CD4-positive, alpha-beta T cell treated with Interleukin-15 for 4 hours (primary cell): ENCODE data around the gene ST3GAL3.
A peak's percentile ranks its signal among the peaks of the same experiment; 100 is the strongest.

ENCODE experiments used
- DNase-seq: peaks from one replicate; pipeline ENCODE4 v3.0.0-alpha.2; 2020; ENCODE audit warnings: low spot score

The ST3GAL3 gene

GRCh38 chr1:43786960-43787359 is 79.6 kb downstream of the ST3GAL3 start:
- DNase-seq, result no peak

- DNase-seq, result peak; percentile 4
Measured at GRCh38 chr1:43789604-43790550, 82.5 kb downstream of the ST3GAL3 start.

- DNase-seq, result no peak
Measured at GRCh38 chr1:43791243-43791642, 83.9 kb downstream of the ST3GAL3 start.

- no peak for DNase-seq
Measured at GRCh38 chr1:43796111-43796581, 88.8 kb downstream of the ST3GAL3 start.

GRCh38 chr1:43797891-43798290 is 90.6 kb downstream of the ST3GAL3 start:
- DNase-seq, result no peak

- no peak for DNase-seq
Measured at GRCh38 chr1:43799656-43800635, 92.6 kb downstream of the ST3GAL3 start.

GRCh38 chr1:43800771-43801170 is 93.4 kb downstream of the ST3GAL3 start:
- no peak for DNase-seq

- no peak for DNase-seq
Measured at GRCh38 chr1:43801203-43801602, 93.9 kb downstream of the ST3GAL3 start.

- DNase-seq, result no peak
Measured at GRCh38 chr1:43802356-43802980, 95.1 kb downstream of the ST3GAL3 start.

GRCh38 chr1:43803105-43803504 is 95.8 kb downstream of the ST3GAL3 start:
- no peak for DNase-seq

GRCh38 chr1:43803646-43804045 is 96.3 kb downstream of the ST3GAL3 start:
- DNase-seq, result no peak

GRCh38 chr1:43804569-43804968 is 97.2 kb downstream of the ST3GAL3 start:
- no peak for DNase-seq

GRCh38 chr1:43805340-43805739 is 98.0 kb downstream of the ST3GAL3 start:
- DNase-seq, result no peak

- DNase-seq, result no peak
Measured at GRCh38 chr1:43806183-43806582, 98.8 kb downstream of the ST3GAL3 start.

GRCh38 chr1:43809097-43809673 is 101.8 kb downstream of the ST3GAL3 start:
- no peak for DNase-seq

GRCh38 chr1:43812579-43812978 is 105.2 kb downstream of the ST3GAL3 start:
- DNase-seq, result no peak

GRCh38 chr1:43814401-43814800 is 107.1 kb downstream of the ST3GAL3 start:
- no peak for DNase-seq

GRCh38 chr1:43817304-43817939 is 110.1 kb downstream of the ST3GAL3 start:
- DNase-seq, result no peak

- no peak for DNase-seq
Measured at GRCh38 chr1:43818691-43819090, 111.4 kb downstream of the ST3GAL3 start.

- DNase-seq, result no peak
Measured at GRCh38 chr1:43819357-43819756, 112.0 kb downstream of the ST3GAL3 start.

GRCh38 chr1:43821471-43821870 is 114.1 kb downstream of the ST3GAL3 start:
- no peak for DNase-seq
